HCT116 (cell line): ENCODE results near the gene DCTN2.

ENCODE experiments used
- ATF3 ChIP-seq: IDR thresholded peaks from 2 replicates; pipeline ENCODE4 v1.6.1; 2012
- ELF1 ChIP-seq: IDR thresholded peaks from 2 replicates; pipeline ENCODE4 v1.6.1; 2012; ENCODE audit warnings: low read depth, borderline replicate concordance
- EZH2 ChIP-seq: fragments of 200-600 bp; sonication (generic); IDR thresholded peaks from 2 replicates; pipeline ENCODE4 v1.6.1; 2017; ENCODE audit warnings: antibody characterized with exemption, mixed run types
- JUND ChIP-seq: IDR thresholded peaks from 2 replicates; pipeline ENCODE4 v1.6.1; 2012
- POLR2A ChIP-seq: IDR thresholded peaks from 2 replicates; pipeline ENCODE4 v1.7.0; 2011; ENCODE audit warnings: borderline replicate concordance; ENCODE audit not compliant: insufficient read depth, insufficient read length; ENCODE audit errors: extremely low read depth
- POLR2AphosphoS5 ChIP-seq: IDR thresholded peaks from 2 replicates; pipeline ENCODE4 v1.6.1; 2011; ENCODE audit warnings: mild to moderate bottlenecking, low read depth, low read length, moderate library complexity
- RAD21 ChIP-seq: IDR thresholded peaks from 2 replicates; pipeline ENCODE4 v1.6.1; 2012; ENCODE audit warnings: low read depth, mild to moderate bottlenecking
- SIN3A ChIP-seq: IDR thresholded peaks from 2 replicates; pipeline ENCODE4 v1.6.1; 2012; ENCODE audit warnings: low read depth
- ZFX ChIP-seq: fragments of 450-650 bp; IDR thresholded peaks from 2 replicates; pipeline ENCODE4 v1.6.1; 2017
- ZNF274 ChIP-seq: fragments of 200-500 bp; sonication (Bioruptor generic); IDR thresholded peaks from 2 replicates; pipeline ENCODE4 v1.6.1; 2014; ENCODE audit warnings: mild to moderate bottlenecking, low read depth, low read length, inconsistent platforms
- TF ChIP-seq, protein P1 (sequence below), 3 experiments: fragments of 200-600 bp in 1 of 3; sonication (generic) in 1 of 3; IDR thresholded peaks in 2 of 3; conservative IDR thresholded peaks in 1 of 3; 2 replicates each; pipeline ENCODE4 v1.5.1; 2012 to 2017; ENCODE audit warnings: low read depth in 2 of 3, low read length in 2 of 3, antibody characterized with exemption in 1 of 3, borderline replicate concordance in 1 of 3, control low read depth in 1 of 3, mild to moderate bottlenecking in 1 of 3, mixed read lengths in 1 of 3, mixed run types in 1 of 3, moderate library complexity in 1 of 3; ENCODE audit not compliant: insufficient read depth in 1 of 3

DNA sequence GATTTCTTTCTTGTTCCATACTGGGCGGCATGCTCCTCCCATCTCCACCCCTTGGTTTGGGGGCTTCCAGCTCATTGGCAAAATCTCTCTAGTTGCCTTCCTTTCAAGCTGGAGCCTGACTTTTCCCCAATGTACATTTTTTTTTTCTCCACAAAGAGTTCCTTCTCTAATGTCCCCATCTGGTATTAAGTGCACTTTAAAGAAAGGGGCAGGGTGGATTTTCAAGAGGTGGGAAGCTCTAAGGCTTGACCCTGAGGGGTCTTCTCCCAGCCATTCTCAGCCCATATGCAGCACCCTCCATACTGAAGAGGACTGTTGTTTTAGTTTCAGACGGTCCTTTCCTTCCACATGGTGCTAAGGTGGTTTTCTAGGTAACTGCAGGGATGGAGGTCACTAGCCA, 38.2 kb upstream of the DCTN2 start:
- TF ChIP-seq ATF3 = no peak
- TF ChIP-seq, protein P1, sequence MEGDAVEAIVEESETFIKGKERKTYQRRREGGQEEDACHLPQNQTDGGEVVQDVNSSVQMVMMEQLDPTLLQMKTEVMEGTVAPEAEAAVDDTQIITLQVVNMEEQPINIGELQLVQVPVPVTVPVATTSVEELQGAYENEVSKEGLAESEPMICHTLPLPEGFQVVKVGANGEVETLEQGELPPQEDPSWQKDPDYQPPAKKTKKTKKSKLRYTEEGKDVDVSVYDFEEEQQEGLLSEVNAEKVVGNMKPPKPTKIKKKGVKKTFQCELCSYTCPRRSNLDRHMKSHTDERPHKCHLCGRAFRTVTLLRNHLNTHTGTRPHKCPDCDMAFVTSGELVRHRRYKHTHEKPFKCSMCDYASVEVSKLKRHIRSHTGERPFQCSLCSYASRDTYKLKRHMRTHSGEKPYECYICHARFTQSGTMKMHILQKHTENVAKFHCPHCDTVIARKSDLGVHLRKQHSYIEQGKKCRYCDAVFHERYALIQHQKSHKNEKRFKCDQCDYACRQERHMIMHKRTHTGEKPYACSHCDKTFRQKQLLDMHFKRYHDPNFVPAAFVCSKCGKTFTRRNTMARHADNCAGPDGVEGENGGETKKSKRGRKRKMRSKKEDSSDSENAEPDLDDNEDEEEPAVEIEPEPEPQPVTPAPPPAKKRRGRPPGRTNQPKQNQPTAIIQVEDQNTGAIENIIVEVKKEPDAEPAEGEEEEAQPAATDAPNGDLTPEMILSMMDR (IDR thresholded peaks at IDR 0.05 in 2 of 3, conservative IDR thresholded peaks at IDR 0.05 in 1 of 3; ENCODE audit: borderline replicate concordance in 1 of 3, insufficient read depth in 1 of 3, low read depth in 2 of 3, low read length in 2 of 3) = no peak
- no peak for TF ChIP-seq EZH2
- no peak for TF ChIP-seq POLR2AphosphoS5
- no peak for TF ChIP-seq ZFX
- no peak for TF ChIP-seq SIN3A
- TF ChIP-seq ELF1 = no peak
- TF ChIP-seq RAD21 = no peak
- TF ChIP-seq ZNF274 = no peak
- no peak for TF ChIP-seq JUND
- no peak for TF ChIP-seq POLR2A
